GM19193 (cell line): Measurements from ENCODE around the gene SLC18A2.

ENCODE experiments used
- POLR2A ChIP-seq: IDR thresholded peaks from 4 replicates; pipeline ENCODE4 v1.6.1; 2011; ENCODE audit not compliant: insufficient read depth, insufficient read length; ENCODE audit errors: extremely low read depth

SLC18A2 gene

GRCh38 chr10:117223693-117224430 lies 17.1 kb upstream of the SLC18A2 start:
- no peak for TF ChIP-seq POLR2A

DNA sequence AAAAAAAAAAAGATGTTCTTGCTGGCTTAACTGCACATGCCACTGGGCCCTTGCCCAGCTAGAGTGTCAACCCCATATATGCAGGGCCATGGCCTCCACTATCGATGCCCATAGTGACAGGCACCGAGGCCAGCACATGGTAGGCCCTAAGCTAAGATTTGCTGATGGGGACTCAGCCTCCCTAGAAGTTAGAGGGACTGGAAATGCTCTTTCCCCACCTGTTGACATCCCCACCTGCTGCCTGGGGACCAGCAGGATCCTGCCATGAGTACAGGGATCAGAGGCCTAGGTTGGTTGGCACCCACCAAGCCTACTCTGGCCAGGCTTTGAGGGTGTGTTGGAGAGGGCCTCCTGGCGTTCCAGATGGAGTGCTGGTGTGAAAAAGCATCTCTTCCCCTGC lies 16.0 kb upstream of the SLC18A2 start:
- no peak for TF ChIP-seq POLR2A

- no peak for TF ChIP-seq POLR2A
Measured at GRCh38 chr10:117226813-117227451, 14.0 kb upstream of the SLC18A2 start.

DNA sequence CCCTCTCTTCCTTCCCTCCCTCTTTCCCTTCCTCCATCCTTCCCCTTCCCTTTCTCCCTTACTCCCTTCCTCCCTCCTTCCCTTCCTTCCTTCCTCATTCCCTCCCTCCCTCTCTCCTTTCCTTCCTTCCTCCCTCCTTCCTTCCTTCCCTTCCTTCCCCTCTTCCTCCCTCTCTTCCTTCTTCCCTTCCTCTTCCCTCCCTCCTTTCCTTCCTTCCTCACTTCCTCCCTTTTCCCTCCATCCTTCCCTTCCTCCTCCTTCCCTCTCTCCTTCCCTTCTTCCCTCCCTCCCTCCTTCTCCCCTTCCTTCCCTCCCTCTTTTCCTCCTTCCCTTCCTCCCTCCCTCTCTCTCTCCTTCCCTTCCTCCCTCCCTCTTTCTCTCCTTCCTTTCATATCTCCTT lies 12.7 kb upstream of the SLC18A2 start:
- no peak for TF ChIP-seq POLR2A

DNA sequence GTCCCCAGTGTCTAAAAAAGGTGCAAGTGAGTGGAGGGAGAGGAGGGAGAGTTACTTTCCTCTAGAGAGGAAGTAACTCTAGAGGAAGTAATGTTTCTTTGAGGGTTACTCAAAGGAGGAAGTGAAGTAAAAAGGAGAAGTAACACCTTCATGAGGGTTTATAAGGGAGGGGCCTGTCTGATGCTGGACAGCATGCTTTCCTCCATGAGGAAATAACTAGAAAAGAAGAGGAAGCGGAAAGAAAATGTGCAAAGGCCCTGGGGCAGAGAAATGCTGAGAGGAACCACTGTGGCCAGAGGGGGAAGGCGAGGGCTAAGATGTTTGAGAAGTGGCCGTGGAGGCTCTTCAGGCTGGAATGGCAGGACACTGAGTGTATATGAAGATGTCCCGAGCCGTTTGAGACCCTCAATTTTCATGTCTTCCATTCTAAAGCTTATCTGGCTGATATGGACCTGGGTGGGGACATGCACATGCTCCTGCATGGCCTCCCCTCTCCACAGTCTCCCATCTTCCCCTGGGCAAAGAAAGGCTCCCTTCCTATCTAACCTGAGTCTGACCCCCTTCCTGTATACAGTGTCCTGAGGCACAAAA lies 3.4 kb upstream of the SLC18A2 start:
- TF ChIP-seq POLR2A: no peak

- no peak for TF ChIP-seq POLR2A
Measured at GRCh38 chr10:117239051-117239450, 1.9 kb upstream of the SLC18A2 start.

- TF ChIP-seq POLR2A: no peak
Measured at GRCh38 chr10:117239721-117240620, 943 bp upstream of the SLC18A2 start.

DNA sequence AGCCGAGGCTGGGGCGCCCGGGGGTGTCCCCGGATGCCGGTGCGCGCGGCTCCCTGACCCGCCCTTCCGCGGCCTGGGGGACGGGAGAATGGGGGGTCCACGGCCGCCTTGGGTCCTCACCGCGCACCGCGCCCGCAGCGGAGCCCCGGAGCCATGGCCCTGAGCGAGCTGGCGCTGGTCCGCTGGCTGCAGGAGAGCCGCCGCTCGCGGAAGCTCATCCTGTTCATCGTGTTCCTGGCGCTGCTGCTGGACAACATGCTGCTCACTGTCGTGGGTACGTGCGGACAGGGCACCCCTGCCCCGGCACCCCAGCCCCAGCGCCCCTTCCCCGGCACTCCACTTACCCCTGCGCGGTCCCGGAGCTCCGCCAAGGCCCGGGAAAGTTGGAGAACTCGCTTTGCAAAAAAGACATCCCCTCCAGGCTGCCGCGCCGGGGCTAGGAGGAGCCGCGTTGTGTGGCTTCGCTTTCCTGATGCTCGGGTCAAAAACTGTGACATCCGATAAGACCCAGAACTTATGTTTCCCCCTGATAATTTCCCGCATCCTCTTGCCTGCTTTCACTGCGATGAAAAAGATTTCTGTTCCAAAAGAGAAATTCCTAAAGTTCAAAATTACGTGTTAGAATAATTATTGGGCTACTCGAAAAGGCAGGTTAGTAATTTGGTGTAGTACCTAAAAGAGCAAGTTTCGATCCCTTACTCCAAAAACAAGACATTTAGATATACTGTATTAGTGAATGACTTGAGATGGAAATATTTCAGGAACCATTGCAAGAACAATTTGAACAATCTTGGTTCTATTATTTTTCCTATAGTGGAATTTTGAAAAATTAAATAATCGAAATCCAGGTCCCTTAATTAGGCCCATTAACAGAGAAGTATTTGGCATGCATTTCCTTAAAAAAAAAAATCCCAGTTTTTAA lies 888 bp downstream of the SLC18A2 start:
- no peak for TF ChIP-seq POLR2A

DNA sequence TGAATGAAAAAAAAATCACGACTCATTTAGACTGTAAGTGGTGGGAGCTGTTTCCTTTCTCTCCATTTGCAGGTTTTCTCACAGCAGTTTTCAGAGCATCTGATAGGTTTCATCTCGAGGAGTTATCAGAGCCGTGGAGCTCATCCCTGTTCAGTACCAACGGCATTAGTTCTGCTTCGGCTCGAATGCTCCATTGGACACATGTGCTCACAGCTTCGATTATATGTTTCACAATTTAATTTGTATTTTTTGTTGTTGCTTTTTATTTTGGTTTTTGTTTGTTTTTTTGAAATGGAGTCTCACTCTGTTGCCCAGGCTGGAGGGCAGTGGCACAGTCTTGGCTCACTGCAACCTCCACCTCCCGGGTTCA lies 1.5 kb downstream of the SLC18A2 start:
- TF ChIP-seq POLR2A: no peak

- no peak for TF ChIP-seq POLR2A
Measured at GRCh38 chr10:117246997-117247671, 6.2 kb downstream of the SLC18A2 start.

- no peak for TF ChIP-seq POLR2A
Measured at GRCh38 chr10:117248750-117249465, 8.0 kb downstream of the SLC18A2 start.

GRCh38 chr10:117249493-117250093 lies 8.7 kb downstream of the SLC18A2 start:
- TF ChIP-seq POLR2A: no peak

GRCh38 chr10:117250411-117250810 lies 9.5 kb downstream of the SLC18A2 start:
- TF ChIP-seq POLR2A: no peak
